ENCODE results near the gene CST7. TPM values are rescaled to one million over a fixed set of nuclear protein-coding genes. Genes with fewer than 3 reads are reported as not detected.

The CST7 gene
- total and polyA plus RNA-seq, 10 of the 15 experiments (the other 5 are each of a cell fraction or from before 2014, with no cell fraction given), result 0.69 TPM; not detected in 9

DNA sequence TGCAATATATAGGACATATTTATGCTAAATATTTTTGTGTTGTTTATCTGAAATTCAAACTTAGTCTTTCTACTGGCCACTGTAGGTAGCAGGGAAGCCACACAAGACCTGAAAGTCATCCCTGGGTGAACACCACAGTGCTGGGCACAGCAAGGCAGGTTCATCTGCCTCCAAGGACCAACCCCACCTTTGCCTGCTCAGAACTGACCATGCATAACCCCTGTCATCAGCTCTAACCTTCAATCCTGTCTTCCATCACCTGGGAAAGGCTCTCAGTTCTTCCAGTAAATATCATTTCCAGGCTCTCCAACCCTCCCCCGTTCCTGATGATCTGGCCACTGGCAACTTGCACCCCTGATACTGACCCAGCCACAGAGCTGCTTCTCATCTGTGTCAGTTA is 32.7 kb upstream of the CST7 start:
- 88% methylated on average over 1 of the region's 1 CpG for WGBS (ENCODE audit: insufficient coverage, insufficient replicate concordance, low lambda C conversion rate, missing lambda C conversion rate)
- H3K4me1 ChIP-seq (ENCODE audit: control insufficient read depth, insufficient read depth, low read length), result peaks cover 11% of the 10 kb centered on the region
- H3K79me2 ChIP-seq (ENCODE audit: control insufficient read depth, insufficient read depth, low read length), result no peaks in the 10 kb centered on the region
- BruUV-seq (replicated peaks), result no TSS peak
- DNase-seq (ENCODE audit: low read depth, low spot score) (no peak), FAIRE-seq (no peak), ATAC-seq (no peak)
- H3K9ac ChIP-seq (ENCODE audit: control insufficient read depth, insufficient read depth, low read length), result no peak overlapping the region
- ChIA-PET POLR2A (no interaction called here), SMC1A (ENCODE audit: uncharacterized antibody, unreplicated experiment) (no interaction called here), CTCF (interaction anchor here (0.6 to 2.4 kb wide), 2 partner anchors 99 to 814 kb away, joined by 3 to 16 read pairs; no protein-coding TSS in a partner anchor), RAD21 (ENCODE audit: unreplicated experiment) (no interaction called here)
- intact Hi-C loops (cut with micrococcal nuclease; ENCODE audit: unreplicated experiment) (loop anchor here (5.0 kb wide), 1 partner anchor 74 kb away; no protein-coding TSS in a partner anchor), in situ Hi-C loops (cut with MboI) (loop anchor here (5.0 to 25.0 kb wide), 2 partner anchors 129 to 979 kb away; no protein-coding TSS in a partner anchor)
- no peaks in the 10 kb centered on the region; the same call in 2 of the 3 replicates for H3K9me3 ChIP-seq (replicated peaks; ENCODE audit: control insufficient read depth, insufficient read depth, low read length)
- H3K27me3 ChIP-seq (replicated peaks in 1 of 2; ENCODE audit: control insufficient read depth in 2 of 2, insufficient read depth in 2 of 2, low read length in 1 of 2), result no peaks in the 10 kb centered on the region; a peak in 1 of 4 replicates
- H3K4me2 ChIP-seq (ENCODE audit: control insufficient read depth, insufficient read depth), result no peak overlapping the region
- no peaks in the 10 kb centered on the region for H3K36me3 ChIP-seq (ENCODE audit: control insufficient read depth in 2 of 2, insufficient read depth in 2 of 2, low read length in 1 of 2)
- H3K4me3 ChIP-seq, result no peak overlapping the region
- H3K27ac ChIP-seq (ENCODE audit: control insufficient read depth, insufficient read depth), result no peak overlapping the region
- no peaks in the 10 kb centered on the region for H4K20me1 ChIP-seq (ENCODE audit: control insufficient read depth, insufficient read depth)
- no peak overlapping the region for H2AFZ ChIP-seq (ENCODE audit: control insufficient read depth, low read depth, low read length)
- TF ChIP-seq PAX8 (IDR thresholded peaks at IDR 0.05) (no peak), BACH1 (IDR thresholded peaks at IDR 0.05; ENCODE audit: borderline replicate concordance) (no peak), NR2C1 (IDR thresholded peaks at IDR 0.05) (no peak), MTA2 (IDR thresholded peaks at IDR 0.05; ENCODE audit: low read depth) (no peak), RELA (IDR thresholded peaks at IDR 0.05; ENCODE audit: borderline replicate concordance, partially characterized antibody) (no peak), MTA3 (IDR thresholded peaks at IDR 0.05; ENCODE audit: borderline replicate concordance, low read length) (no peak), ZSCAN29 (IDR thresholded peaks at IDR 0.05) (no peak), SMAD5 (IDR thresholded peaks at IDR 0.05; ENCODE audit: low read depth) (no peak), RAD21 (IDR thresholded peaks at IDR 0.05; ENCODE audit: insufficient read depth, low read depth, low read length) (no peak), FOXK2 (IDR thresholded peaks at IDR 0.05) (no peak)
- TF ChIP-seq, protein P1, sequence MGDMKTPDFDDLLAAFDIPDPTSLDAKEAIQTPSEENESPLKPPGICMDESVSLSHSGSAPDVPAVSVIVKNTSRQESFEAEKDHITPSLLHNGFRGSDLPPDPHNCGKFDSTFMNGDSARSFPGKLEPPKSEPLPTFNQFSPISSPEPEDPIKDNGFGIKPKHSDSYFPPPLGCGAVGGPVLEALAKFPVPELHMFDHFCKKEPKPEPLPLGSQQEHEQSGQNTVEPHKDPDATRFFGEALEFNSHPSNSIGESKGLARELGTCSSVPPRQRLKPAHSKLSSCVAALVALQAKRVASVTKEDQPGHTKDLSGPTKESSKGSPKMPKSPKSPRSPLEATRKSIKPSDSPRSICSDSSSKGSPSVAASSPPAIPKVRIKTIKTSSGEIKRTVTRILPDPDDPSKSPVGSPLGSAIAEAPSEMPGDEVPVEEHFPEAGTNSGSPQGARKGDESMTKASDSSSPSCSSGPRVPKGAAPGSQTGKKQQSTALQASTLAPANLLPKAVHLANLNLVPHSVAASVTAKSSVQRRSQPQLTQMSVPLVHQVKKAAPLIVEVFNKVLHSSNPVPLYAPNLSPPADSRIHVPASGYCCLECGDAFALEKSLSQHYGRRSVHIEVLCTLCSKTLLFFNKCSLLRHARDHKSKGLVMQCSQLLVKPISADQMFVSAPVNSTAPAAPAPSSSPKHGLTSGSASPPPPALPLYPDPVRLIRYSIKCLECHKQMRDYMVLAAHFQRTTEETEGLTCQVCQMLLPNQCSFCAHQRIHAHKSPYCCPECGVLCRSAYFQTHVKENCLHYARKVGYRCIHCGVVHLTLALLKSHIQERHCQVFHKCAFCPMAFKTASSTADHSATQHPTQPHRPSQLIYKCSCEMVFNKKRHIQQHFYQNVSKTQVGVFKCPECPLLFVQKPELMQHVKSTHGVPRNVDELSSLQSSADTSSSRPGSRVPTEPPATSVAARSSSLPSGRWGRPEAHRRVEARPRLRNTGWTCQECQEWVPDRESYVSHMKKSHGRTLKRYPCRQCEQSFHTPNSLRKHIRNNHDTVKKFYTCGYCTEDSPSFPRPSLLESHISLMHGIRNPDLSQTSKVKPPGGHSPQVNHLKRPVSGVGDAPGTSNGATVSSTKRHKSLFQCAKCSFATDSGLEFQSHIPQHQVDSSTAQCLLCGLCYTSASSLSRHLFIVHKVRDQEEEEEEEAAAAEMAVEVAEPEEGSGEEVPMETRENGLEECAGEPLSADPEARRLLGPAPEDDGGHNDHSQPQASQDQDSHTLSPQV (IDR thresholded peaks at IDR 0.05), result no peak
- TF ChIP-seq, protein P2, sequence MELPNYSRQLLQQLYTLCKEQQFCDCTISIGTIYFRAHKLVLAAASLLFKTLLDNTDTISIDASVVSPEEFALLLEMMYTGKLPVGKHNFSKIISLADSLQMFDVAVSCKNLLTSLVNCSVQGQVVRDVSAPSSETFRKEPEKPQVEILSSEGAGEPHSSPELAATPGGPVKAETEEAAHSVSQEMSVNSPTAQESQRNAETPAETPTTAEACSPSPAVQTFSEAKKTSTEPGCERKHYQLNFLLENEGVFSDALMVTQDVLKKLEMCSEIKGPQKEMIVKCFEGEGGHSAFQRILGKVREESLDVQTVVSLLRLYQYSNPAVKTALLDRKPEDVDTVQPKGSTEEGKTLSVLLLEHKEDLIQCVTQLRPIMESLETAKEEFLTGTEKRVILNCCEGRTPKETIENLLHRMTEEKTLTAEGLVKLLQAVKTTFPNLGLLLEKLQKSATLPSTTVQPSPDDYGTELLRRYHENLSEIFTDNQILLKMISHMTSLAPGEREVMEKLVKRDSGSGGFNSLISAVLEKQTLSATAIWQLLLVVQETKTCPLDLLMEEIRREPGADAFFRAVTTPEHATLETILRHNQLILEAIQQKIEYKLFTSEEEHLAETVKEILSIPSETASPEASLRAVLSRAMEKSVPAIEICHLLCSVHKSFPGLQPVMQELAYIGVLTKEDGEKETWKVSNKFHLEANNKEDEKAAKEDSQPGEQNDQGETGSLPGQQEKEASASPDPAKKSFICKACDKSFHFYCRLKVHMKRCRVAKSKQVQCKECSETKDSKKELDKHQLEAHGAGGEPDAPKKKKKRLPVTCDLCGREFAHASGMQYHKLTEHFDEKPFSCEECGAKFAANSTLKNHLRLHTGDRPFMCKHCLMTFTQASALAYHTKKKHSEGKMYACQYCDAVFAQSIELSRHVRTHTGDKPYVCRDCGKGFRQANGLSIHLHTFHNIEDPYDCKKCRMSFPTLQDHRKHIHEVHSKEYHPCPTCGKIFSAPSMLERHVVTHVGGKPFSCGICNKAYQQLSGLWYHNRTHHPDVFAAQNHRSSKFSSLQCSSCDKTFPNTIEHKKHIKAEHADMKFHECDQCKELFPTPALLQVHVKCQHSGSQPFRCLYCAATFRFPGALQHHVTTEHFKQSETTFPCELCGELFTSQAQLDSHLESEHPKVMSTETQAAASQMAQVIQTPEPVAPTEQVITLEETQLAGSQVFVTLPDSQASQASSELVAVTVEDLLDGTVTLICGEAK (IDR thresholded peaks at IDR 0.05; ENCODE audit: borderline replicate concordance), result no peak
- TF ChIP-seq, protein P3, sequence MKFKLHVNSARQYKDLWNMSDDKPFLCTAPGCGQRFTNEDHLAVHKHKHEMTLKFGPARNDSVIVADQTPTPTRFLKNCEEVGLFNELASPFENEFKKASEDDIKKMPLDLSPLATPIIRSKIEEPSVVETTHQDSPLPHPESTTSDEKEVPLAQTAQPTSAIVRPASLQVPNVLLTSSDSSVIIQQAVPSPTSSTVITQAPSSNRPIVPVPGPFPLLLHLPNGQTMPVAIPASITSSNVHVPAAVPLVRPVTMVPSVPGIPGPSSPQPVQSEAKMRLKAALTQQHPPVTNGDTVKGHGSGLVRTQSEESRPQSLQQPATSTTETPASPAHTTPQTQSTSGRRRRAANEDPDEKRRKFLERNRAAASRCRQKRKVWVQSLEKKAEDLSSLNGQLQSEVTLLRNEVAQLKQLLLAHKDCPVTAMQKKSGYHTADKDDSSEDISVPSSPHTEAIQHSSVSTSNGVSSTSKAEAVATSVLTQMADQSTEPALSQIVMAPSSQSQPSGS (IDR thresholded peaks at IDR 0.05; ENCODE audit: low read length), result no peak
- TF ChIP-seq, protein P4, sequence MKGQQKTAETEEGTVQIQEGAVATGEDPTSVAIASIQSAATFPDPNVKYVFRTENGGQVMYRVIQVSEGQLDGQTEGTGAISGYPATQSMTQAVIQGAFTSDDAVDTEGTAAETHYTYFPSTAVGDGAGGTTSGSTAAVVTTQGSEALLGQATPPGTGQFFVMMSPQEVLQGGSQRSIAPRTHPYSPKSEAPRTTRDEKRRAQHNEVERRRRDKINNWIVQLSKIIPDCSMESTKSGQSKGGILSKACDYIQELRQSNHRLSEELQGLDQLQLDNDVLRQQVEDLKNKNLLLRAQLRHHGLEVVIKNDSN (IDR thresholded peaks at IDR 0.05; ENCODE audit: borderline replicate concordance, extremely low read length, insufficient read depth, low read depth, low read length), result no peak
